OCI-LY1 (cell line): ENCODE measurements around the gene MYCBP2.

Source experiments
- CTCF ChIP-seq: fragments of 200-600 bp; sonication (generic), shearing (Covaris generic); IDR thresholded peaks from 2 replicates; pipeline ENCODE4 v1.5.1; 2017; ENCODE audit warnings: mild to moderate bottlenecking, antibody characterized with exemption, low read length, moderate library complexity, mixed read lengths
- EZH2 ChIP-seq: fragments of 200-600 bp; sonication (generic), shearing (Covaris generic); IDR thresholded peaks from 2 replicates; pipeline ENCODE4 v1.8.0; 2017; ENCODE audit warnings: borderline replicate concordance, mixed run types, mild to moderate bottlenecking, antibody characterized with exemption, low read length, moderate library complexity, mixed read lengths

GRCh38 chr13:77055158-77055557 lies 271.7 kb downstream of the MYCBP2 start:
- TF ChIP-seq CTCF (no peak), EZH2 (no peak)
